PFSK-1 (cell line): ENCODE measurements around the gene SIL1.

Experiments
- FOXP2 ChIP-seq: optimal IDR thresholded peaks from 2 replicates; pipeline ENCODE3; 2011; ENCODE audit warnings: borderline replicate concordance, control low read depth, inconsistent platforms; ENCODE audit not compliant: insufficient read depth; ENCODE audit errors: extremely low read length, extremely low read depth
- POLR2AphosphoS5 ChIP-seq: IDR thresholded peaks from 2 replicates; pipeline ENCODE4 v1.6.1; 2012; ENCODE audit warnings: low read depth, mild to moderate bottlenecking, control low read depth, low read length, moderate library complexity
- REST ChIP-seq, 2 experiments: IDR thresholded peaks; 2 replicates each; pipeline versions ENCODE4 v1.6.1 to v1.8.0; 2011 to 2012; ENCODE audit warnings: low read depth in 2 of 2, low read length in 2 of 2, control low read depth in 1 of 2, inconsistent platforms in 1 of 2, mild to moderate bottlenecking in 1 of 2, moderate library complexity in 1 of 2; ENCODE audit not compliant: insufficient read depth in 1 of 2
- SIN3A ChIP-seq: IDR thresholded peaks from 2 replicates; pipeline ENCODE4 v1.6.1; 2012; ENCODE audit warnings: mild to moderate bottlenecking, low read length, moderate library complexity, borderline replicate concordance; ENCODE audit not compliant: insufficient read depth
- TAF1 ChIP-seq: IDR thresholded peaks from 2 replicates; pipeline ENCODE4 v1.6.1; 2012; ENCODE audit warnings: low read length, control low read depth, borderline replicate concordance; ENCODE audit not compliant: insufficient read depth

The SIL1 gene

GRCh38 chr5:139193928-139194327 lies 4.2 kb downstream of the SIL1 start:
- TF ChIP-seq TAF1 (no peak), SIN3A (no peak), POLR2AphosphoS5 (no peak)

- no peak for TF ChIP-seq SIN3A
- no peak for TF ChIP-seq POLR2AphosphoS5
Observed at GRCh38 chr5:139190125-139190524, 8.0 kb downstream of the SIL1 start.

- TF ChIP-seq FOXP2 (no peak), REST (IDR thresholded peaks at IDR 0.05; ENCODE audit: insufficient read depth in 1 of 2, low read depth in 2 of 2, low read length in 2 of 2) (no peak), POLR2AphosphoS5 (no peak), TAF1 (no peak), SIN3A (no peak)
Observed at GRCh38 chr5:139188558-139189270, 9.5 kb downstream of the SIL1 start.

GRCh38 chr5:139186752-139187326 lies 11.3 kb downstream of the SIL1 start:
- TF ChIP-seq REST (IDR thresholded peaks at IDR 0.05; ENCODE audit: insufficient read depth in 1 of 2, low read depth in 2 of 2, low read length in 2 of 2) = no peak
- no peak for TF ChIP-seq SIN3A
- TF ChIP-seq TAF1 = no peak
- TF ChIP-seq FOXP2 = no peak
- TF ChIP-seq POLR2AphosphoS5 = no peak

- TF ChIP-seq FOXP2 = no peak
- TF ChIP-seq TAF1 = no peak
- TF ChIP-seq SIN3A = no peak
- TF ChIP-seq POLR2AphosphoS5 = no peak
- no peak for TF ChIP-seq REST (IDR thresholded peaks at IDR 0.05; ENCODE audit: insufficient read depth in 1 of 2, low read depth in 2 of 2, low read length in 2 of 2)
Observed at GRCh38 chr5:139186261-139186660, 11.9 kb downstream of the SIL1 start.

- no peak for TF ChIP-seq TAF1
- no peak for TF ChIP-seq POLR2AphosphoS5
- TF ChIP-seq REST (IDR thresholded peaks at IDR 0.05; ENCODE audit: insufficient read depth in 1 of 2, low read depth in 2 of 2, low read length in 2 of 2) = no peak
- no peak for TF ChIP-seq SIN3A
- no peak for TF ChIP-seq FOXP2
Observed at GRCh38 chr5:139185589-139185988, 12.6 kb downstream of the SIL1 start.
